ENCODE measurements around the gene BCL2L11.

BCL2L11 gene

DNA sequence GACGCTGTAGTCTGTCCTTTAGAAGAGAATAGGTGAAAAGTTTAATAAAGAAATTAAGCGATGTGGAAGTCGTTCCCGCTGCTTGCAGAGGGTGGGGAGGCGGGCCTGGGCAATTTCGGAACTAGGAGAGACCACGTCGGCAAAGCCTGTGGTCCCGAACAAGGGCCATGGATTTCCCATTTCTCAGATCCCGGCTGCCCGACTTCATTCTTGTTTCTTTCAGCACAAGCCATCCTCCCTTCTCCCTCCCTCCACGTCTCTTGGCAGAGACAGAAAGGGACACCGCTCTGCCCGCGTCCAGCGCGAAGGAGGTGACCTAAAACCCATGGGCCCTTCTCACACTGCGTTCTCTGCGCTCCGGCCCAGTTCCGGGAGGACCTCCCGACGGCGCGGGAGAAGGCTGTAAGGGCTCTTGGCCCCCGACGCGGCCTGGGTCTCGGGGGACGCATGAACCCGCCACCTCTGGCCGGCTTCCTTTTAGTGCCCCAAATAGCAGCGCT, 2.2 kb upstream of the BCL2L11 start:
- no peak for DNase-seq

DNA sequence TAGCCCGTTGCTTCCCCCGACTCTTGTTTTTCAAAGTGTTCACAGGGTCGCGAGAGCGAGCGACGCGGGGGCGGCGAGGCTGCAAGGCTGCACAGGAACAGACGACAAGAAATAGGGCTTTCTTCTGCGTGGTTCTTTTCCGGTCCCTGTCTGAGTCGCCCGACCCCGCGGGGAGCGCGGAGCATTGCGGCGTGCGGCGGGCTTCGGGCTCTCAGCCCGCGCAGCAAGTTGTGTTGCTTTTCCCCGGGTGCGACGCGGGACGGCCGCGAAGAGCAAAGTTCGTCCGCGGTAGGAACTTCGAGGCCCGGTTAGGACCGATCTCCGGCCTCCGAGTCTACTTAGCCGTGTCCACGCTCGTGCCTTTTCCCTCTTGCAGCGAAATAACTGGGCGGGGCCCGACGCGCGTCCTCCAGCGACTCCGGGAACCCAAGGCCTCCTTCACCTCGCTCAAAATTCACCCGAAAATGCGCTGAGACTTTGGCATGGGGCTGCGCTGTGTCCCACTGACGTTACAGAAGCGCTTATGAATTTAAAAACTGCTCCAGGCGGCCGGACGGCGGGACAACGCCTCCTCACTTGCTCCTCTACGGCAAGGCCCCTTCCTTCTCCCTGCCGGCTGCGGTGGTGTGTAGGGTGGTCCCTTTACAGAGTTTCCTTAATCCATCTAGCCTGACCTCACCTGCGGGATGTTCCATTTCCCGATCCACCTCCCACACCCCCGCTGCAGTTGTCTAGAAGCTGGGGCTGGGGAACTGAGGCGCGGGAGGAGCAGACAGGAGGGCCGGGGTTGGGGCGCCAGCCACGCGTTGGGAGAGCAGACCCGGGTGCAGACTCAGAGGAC, 1.5 kb upstream of the BCL2L11 start:
- DNase-seq, result no peak

DNA sequence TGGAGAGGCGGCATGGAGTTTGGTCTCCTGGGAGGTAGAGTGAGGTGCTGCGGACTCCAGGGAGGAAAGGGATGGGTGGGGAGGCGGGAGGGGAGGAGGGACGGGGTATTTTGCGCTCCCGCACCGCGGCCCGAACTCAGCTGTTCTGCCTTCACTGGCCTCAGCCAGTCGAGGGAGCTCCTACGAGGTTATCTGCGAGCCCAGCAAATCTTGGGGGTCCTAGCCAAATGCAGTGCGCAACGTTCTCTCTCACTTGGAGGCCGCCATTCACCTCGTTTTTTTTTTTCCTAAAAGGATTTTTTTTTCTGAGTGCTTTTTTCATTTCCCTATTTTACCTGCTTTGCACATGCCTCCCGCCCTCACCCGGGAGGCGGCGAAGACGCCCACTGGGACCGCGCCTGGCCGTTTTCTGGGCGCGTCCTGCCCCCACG, 877 bp upstream of the BCL2L11 start:
- DNase-seq, result no peak

DNA sequence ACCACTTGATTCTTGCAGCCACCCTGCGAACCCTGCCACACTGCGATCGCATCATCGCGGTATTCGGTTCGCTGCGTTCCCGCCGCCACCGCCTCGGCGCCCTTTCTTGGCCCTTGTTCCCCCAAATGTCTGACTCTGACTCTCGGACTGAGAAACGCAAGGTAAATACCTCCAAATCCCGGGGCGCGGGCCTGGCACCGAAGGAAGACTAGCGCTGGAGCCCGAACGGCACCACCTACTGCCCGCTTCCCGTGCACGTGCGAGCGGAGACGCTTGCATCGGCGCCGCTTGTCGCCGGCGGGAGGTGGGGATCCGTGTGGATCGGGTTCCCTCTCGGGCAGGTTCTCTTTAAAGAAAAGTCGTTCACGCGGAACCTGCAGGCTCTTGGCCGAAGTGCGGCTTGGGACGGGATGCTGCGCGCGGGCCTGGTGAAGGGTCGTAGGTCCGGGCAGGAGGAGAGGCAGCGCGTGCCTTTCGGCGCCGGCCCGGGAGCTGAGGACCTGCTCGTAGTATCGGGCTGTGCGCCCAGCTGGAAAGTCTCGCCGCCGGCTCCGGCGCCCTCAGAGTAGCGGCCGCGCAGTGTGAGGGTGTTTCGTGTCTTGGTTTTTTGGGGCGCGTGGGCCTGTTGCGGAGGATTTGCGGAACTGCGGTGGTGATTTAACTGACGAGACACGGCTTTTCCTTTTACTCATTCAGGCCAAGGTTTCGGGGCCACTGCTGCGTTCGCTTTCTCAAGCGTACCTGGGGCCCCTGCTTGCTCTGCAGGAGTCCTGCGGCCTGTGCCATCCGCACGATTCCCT, 514 bp downstream of the BCL2L11 start:
- peak in 1 of 2 experiments; percentile 65 for DNase-seq

DNA sequence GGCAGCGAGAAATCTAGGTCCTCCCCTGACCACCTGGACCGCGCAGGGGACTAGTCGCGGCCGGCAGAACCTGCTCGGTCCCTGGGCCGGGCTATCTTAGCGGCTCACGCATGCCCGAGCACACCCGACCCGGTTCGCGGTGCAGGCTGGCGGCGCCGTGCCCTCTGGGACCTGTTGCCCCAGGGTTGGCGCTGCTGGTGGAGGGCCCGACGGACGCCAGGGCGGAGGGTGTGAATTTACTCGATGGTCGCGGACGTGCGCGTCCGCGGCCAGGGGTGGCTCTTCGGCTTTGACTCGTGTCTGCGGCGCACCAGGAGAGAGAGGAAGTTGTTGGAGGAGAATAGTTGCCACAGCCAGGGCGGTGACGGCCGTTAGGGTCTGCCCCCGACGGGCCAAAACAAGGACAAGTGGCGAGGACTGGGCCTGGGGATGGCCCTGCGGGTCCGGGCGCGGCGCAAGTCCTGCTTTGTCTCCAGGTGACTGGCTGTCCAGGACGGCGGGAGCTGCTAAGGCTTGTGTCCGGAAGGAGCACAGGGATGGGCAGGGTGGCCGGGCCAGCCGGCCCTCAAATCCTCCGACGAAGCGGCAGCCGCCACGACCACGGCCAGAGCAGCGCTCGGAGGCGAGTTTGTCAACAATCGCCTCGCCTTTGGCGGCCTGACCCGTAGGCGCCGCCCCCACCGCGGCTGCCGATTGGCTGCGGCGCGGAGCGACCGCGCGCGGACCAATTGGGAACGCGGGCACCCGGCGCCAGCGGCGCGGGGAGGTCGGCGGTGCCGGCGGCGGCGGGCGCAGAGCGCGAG, 1.3 kb downstream of the BCL2L11 start:
- DNase-seq, result peak; percentile 70 to 93

DNA sequence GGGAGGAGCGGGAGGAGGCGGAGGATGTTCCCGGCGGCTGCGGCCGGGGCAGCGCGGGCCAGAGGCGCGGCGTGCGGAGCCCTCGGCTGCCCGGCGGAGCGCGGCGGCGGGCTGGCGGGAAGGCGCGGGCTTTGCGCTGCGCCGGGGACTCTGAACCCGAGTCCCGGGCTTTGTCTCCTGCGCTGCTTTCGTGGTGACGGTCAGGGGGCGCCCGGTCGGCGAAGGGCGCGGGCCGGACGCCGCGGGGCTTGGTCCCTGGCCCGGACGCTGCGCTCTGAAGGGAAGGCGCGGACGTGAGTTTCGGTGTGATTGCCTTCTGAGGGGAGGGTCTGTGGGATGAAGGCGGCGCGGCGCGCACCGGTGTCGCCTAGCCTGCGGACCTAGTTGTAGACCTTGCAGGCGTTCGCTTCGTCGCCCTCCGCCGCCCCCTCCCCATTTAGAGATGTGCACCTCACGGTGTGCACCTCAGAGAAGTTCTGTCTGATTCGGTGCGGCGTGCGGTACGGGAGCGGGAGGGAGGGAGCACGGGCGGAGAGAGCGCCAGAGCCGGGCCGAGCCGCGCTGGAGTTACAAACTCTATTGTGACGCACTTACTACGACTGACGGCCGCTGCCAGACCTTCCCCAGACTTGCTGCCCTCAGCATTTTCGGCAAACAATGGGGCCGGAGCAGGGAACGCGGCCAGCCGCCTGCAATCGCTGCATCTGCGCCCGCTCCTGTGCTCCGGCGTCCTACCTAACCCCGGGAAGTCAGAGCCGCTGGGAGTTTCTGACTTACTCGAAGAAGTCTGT, 2.1 kb downstream of the BCL2L11 start:
- peak in 1 of 2 experiments; percentile 16 for DNase-seq

DNA sequence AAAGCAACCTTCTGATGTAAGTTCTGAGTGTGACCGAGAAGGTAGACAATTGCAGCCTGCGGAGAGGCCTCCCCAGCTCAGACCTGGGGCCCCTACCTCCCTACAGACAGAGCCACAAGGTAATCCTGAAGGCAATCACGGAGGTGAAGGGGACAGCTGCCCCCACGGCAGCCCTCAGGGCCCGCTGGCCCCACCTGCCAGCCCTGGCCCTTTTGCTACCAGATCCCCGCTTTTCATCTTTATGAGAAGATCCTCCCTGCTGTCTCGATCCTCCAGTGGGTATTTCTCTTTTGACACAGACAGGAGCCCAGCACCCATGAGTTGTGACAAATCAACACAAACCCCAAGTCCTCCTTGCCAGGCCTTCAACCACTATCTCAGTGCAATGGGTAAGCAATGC, 3.0 kb downstream of the BCL2L11 start:
- DNase-seq, result no peak

DNA sequence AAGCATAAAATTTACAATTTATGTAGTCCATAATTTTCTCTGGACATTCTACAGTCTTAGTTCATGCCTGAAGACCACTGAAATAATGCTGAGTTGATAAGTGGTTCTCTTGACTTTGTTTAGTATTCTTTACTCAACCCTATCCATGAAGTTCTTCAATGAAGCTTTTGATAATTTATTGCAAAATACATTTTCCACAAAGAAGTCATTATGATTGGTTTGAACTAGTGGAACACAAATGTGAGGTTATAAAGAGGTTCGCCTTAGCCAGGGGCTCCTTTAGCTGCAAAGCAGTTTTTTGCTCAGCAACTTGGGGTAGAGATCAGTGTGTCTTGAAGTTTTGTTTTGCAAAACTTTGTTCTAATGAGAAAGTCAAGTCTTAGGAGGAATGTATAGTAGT, 5.9 kb downstream of the BCL2L11 start:
- no peak for DNase-seq

DNA sequence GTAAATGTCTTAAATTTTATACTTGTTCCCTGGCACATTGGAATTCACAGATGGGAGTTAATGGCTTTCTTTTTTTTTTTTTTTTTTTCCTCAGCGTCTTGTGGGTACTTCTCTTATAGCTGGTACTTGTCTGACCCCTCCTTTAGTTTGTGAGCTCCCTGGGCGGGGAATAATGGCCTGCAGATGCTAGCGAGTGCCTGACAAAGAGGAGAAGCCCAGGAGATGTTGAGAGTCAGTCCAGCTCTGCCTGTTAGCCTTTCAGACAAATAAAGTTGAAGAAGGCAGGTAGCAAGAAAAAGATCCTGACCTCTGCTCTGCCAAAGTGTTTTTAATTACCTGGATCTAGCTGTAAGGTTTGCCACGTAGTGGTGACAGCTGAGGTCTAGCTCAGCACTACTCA, 6.6 kb downstream of the BCL2L11 start:
- DNase-seq, result no peak

DNA sequence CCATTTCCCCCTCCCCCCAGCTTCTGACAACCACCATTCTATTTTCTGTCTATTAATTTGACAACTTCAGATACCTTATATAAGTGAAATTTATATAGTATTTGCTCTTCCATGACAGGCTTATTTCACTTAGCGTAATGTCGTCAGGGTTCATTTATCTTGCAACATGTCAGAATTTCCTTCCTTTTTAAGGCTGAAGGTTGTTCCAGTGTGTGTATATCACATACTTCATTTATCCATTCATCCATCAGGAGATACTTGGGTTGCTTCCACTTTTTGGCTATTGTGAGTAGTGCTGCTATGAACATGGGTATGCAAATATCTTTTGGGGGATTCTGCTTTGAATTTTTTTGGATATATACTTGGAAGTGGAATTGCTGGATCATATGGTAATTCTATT, 7.4 kb downstream of the BCL2L11 start:
- no peak for DNase-seq

DNA sequence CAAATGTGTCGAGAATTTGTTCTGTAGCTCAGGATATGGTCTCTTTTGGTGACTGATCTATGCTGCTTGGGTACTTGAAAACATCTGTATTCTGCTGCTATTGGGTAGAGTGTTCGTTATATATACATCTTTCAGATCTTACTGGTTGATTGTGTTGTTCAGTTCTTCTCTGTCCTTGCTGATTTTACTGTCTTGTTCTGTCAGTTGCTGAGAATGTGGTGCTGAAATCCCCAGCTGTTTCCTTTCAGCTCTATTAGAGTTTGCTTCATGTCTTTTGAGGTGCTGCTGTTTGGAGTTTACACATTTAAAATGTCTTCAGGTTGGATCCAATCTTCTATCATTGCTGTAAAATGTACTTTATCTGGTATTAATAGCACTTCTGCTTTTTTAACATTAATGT, 12.9 kb downstream of the BCL2L11 start:
- DNase-seq, result no peak

DNA sequence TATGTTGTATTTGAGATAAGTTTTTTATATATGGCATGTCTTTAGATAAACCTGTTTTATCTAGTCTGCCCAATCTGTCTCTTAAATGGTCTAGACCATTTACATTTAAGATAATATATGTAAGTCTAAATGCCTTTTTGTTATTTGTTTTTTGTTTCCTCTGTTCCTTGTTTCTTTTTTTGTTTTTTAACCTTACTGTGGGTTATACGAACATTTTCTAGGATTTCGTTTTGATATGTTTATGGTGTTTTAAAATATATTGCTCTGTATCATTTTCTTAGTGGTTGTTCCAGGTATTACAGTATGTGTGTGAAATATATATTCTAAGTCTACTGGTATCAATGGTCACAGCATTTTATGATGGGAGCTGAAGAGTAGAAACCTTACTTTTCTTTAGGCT, 13.3 kb downstream of the BCL2L11 start:
- no peak for DNase-seq

DNA sequence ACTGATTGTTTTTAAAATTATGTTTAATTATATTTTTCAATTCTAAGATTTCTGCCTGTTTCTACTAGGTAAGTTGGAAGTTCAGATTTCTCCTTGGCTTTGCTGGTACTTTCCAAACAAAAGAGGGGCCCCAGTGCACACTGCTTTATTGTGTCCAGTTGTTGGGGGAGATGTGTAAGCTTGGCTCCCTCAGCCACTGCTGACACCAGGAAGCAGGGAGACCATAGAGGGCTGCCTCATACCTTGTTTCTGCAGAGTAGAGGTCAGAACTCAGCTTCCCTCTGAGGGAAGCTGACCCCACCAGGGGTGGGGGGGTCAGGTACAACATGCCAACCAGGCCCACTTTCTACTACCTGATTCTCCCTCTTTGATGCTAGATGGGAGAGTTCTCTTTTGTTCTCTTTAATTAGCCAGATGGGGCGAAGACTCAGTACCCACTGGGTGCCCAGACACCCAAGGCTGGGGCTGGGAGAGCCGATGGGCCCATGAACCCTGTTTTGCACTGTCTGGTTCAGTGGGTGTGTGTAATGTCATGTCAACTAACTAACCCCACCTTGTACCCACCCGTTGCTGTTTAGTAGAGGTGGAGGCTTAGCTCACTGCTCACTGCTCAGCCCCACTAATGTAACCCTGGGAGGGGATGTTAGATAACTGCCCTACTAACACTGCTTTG, 14.7 kb downstream of the BCL2L11 start:
- DNase-seq, result no peak

DNA sequence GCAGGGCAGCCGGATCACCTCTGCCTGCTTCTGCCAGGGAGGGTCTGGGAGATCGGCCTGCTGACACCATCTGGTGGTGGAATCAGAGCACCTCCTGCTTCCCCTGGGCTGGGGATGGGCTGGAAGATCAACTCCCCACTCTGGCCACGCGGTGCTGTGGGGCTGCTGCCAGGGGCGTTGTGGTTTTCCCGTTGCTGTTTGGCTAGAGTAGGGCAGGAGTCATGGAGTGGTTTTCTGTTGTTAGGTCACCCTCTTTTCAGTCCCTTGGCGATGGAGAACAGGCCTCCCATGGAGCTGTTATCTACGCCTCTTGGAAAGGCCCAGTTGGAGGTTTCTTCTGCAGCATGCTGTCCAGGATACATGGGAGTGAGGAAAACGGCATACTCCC, 15.2 kb downstream of the BCL2L11 start:
- DNase-seq, result peak in 1 of 2 experiments; percentile 50

DNA sequence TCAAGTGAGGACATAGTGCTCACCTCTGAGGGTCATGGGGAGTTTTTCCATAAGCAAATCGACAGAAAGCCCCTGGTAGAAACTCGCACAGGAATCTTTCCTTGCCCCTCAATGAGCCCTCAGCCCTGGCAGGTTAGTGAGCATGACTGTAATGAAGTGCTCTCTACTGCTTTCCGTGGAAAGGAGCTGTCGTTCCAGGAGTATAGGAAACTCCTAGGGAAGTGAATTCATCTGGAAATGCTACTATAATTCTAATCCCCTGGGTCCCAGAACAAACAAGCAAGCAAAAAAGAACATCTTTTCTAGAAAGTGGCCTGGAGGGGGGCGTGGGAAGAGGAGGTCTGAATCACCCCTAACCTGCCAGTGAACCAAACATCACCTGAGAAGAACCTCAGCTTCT, 18.1 kb downstream of the BCL2L11 start:
- no peak for DNase-seq

DNA sequence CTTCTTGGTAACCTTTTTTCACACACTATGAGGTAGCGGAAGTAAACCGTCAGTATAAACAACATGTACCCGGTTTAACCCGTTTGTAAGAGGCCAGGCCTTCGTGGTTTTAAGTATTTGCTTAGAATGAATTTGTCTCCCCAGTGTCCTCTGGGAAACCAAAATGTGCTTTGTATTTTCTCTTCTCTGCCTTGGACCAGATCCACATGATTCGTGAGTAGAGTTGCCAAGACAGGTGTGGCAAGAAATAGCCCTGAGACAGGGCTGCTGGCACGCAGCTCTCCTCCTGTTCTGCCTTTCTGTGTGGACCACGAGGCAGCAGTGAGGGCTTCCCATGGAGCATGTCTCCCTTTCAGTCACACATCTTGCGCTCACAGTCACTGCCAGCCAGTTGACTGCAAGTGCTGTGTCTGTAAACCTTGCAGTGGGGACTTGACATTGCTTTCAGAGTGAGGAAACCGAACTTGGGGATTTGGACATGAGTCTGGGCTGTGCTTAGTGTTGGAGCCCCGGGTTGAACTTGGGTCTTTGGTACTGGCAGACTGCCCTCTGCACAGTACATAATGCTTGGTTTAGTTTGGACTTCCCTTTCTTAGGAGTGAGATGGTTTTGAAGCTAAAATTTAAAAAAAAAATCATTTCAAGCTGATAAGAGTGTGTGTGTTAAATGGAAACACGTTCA, 19.1 kb downstream of the BCL2L11 start:
- peak in 1 of 2 experiments; percentile 17 for DNase-seq

DNA sequence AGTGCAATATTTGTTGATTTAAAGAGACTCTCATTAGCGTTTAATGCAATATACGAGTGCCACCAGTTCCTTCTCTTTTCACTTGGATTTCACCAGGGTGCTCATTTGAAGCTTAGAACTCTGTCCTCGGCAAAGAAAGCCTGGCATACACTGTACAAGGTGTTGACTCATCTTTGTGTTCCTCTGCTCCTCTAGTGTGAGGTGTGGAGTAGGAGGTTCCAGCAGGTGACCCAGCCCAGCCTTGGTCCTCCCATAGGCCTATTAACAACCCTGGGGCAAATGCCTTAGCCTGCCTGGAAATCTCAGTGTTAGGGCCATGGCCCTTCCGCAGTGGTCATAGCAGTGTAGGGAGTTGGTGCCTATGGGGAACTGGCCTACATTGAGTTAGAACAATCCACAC, 20.1 kb downstream of the BCL2L11 start:
- no peak for DNase-seq

DNA sequence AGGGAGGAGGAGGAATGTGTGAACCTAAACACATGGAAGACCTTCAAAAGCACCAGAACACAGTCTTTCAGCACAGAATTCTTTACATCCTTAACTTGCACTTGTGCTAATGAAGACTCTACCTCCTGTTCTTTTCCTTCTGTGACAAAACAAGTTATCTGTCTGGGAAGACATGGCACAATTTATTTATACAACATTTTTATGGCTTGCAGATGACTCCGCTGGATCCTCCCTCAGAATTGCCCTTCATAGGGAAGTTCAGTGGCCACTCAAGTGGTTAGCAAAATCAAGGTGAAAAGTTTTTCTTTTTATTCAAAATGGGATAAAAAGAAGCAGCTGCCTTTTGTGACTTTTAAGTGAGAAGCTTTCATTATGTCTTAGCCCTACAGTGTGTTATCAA, 21.4 kb downstream of the BCL2L11 start:
- DNase-seq, result no peak

DNA sequence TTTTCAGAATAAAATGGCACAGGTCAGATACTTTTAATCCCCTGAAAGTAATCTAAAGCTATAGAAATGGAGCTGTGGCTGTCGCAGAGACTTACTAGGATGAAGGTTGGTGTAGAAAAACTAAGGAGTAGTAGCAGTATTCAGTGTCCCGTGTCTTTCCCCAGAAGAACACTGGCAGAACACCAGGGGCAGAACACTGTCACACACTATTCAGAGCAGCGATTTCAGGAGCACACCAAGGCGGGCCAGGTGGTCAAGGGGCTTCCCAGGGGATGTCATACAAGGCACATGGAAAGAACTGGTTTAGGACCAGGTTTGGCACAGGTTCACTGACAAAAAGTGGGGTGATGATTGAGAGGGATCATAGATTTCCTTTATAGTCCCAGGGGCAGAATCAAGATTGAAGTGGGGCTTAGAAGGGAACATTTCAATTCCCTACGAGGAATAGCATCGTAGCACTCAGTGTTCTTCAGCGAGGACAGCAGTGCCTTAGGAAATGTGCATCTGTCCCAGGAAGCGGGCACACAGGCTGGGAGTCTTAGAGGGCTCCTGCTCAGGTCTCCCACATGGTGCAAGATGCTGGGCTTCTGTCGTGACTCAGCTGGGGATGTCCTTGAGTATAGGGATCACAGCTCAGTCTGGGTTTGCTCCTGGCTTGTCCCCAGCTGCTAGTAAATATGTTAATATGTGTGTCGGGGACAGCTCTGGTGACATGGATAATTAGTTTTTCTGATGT, 22.6 kb downstream of the BCL2L11 start:
- no peak for DNase-seq

DNA sequence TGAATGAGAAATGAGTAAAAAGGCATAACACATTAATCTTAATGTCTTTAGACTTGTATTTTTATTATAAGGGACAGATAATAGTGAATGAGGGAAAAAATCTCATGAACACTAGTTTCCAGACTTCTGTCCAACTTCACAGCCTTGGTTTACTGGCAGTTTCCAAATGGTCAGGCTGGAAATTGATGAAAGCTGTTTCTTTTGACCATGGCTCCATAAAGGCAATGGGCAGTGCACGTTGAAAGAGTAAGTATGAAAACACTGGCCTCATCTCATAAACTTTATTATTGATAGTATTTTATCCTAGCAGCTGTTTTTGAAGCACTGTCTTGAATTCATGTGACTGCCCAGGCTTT, 23.1 kb downstream of the BCL2L11 start:
- DNase-seq, result no peak
